T follicular helper cell (primary cell): ENCODE results near the gene FHOD3.

Experiments used
- DNase-seq: peaks from one replicate; pipeline ENCODE4 v3.0.0-alpha.2; 2020; ENCODE audit warnings: low read depth

The FHOD3 gene

DNA sequence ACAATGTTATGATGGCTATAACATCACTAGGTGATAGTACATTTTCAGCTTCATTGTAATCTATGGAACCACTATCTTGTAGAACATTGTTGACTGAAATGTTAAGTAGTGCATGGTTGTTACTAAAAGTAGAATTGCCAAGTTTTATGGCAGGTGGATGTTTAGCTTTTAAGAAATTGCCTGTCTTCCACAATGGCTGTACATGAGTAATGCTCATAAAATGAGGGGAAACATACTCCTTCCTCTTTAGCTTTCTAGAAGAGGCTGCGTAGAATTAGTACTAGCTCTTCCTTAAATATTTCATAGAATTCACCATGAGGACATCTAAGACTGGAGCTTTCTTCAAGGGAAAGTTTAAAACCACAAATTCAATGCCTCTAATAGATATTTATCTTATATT lies 370.3 kb downstream of the FHOD3 start:
- no peak for DNase-seq

DNA sequence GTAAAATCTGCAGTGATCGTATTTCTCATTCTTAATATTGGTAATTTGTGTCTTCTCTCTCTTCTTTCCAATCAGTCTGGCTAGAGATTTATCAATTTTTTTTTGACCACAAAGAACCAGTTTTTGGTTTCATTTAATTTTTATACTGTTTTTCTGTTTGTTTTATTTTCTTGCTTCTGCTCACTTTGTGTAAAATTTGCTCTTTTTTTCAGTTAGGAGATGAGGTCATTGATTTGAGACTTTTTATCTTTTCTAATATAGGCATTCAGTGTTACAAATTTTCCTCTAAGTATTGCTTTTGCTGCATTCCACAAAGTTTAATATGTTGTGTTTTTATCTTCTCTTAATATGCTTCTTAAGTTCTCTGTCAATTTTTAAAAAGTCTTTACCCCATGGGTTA lies 370.8 kb downstream of the FHOD3 start:
- no peak for DNase-seq

DNA sequence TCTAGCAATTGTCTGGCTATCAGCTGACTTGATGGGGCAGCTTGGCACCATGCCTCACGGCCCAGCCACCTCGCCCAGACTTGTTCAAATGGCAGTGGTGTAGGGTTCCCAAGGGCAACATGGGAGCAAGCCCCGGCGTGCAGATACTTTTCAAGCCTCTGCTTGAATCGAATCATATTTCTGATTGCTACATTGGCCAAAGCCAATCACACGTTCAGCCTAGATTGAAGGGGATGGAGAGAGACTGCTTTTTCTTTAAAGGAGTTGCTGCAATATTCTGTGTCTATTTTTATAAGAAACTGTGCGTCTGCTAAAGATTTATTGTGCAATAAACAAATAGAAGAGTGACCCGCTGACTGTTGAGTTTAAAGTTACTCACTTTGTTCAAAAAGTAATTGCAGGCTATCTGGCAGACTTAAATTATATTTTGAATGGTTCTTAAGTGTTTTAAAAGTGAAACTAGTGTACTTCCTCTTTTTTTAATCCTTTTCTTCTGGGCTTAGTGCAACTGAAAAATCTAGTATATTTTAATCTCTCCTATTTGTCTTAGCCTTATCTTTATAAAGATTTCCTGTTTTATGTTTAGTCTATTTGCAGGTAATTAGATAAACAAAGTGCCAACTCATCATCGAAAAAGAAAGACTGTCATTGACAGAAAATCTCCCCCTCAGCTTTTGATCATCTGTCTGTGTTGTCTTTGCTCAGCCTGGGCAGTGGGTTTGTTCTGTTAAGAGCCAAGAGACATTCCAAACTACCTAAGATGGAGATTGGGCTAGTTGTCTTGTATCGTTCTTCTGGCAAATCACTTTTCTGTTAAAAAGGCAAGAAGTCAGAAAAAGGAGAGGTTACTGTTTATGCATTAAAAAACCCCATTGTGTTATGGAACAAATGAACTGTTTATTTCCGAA lies 375.2 kb downstream of the FHOD3 start:
- no peak for DNase-seq

DNA sequence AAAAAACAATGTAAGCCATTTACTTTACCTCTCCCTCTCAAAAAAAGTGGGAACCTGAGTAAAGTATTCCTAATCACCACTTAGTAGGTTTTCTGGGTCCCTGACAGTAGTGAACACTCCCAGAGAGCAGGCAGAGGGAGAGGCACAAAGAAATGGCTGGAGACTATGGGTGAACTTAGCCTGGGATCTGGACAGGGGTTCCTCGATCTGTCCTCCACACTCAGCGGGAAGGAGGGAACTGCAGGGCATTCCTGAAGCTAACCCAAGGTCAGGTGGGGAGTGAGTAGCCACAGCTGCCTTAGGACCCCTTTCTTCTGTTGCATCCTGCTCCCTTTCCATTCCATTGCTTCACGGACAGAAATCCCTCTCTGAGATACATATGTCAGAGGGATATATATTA lies 375.9 kb downstream of the FHOD3 start:
- DNase-seq = no peak

DNA sequence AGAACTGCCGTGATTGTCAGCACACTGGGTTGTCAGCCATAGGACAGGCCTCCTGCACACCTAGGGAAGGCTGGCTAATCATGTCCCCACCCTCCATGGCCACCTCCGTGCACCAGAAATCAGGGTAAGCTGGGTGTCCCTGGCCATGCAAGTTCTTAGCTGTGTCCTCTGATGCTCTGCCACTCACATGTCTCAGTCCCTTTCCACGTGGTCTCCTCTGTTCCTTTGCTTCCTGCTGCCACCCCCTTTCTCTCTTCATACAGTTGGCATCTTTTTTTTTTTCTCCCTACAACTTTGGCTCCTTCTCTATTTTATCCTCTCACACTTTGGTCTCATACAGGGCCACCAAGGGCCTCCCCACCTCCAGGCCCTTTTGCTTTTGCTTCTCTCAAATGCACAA lies 377.6 kb downstream of the FHOD3 start:
- DNase-seq = no peak

DNA sequence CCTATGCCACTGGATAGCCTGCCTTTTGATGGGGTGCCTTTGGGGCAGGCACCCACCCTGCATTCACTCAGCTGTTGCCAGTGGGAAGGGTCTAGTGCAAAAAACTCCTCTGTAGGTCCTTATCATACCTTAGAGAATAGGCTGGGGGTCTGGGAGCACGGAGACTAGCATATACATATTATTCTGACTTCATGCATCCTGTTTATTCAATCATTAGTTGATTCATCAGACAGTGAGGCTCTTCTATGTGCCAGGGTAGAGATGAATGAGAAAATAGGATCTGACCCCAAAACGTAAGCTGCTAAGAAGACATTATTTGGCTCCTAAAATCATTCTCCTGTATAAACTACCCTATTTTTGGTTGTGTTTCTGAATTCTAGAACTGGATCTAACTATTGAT lies 378.0 kb downstream of the FHOD3 start:
- DNase-seq = no peak

DNA sequence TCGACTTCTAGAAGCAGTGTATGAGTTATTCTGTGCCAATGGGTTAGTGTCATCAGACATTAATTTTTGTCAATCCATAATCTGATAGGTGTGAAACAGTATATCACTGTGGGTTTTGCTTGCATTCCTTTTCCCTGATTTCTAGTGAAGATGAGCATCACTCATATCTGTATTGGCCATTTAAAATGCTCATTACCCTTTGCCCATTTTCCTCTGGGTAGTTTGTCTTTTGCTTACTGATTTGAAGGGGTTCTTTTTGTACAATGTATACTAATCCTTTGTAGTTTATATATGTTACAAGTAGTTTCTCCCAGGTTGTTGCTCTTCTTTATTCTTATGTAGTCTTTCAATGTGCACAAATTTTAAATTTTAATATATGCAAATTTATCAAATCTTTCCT lies 379.1 kb downstream of the FHOD3 start:
- no peak for DNase-seq

DNA sequence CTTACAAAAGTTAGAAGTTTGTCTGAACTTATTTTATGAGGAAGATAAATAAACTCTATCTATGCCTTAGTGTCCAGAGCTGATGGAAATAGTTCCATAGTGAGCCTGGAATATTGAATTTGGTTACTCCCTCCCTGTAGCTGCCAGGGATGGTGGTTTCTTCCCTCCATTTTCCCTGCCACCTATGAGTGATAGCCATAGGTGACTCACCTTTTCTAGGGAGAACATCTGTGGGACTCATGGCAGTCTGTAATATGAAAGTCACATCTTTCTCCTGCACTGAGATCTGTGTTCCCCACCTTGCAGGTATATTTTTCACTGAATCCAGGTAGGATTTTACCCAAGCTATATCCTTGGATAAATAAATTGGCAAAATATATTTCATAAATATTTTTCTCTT lies 382.5 kb downstream of the FHOD3 start:
- DNase-seq = no peak

DNA sequence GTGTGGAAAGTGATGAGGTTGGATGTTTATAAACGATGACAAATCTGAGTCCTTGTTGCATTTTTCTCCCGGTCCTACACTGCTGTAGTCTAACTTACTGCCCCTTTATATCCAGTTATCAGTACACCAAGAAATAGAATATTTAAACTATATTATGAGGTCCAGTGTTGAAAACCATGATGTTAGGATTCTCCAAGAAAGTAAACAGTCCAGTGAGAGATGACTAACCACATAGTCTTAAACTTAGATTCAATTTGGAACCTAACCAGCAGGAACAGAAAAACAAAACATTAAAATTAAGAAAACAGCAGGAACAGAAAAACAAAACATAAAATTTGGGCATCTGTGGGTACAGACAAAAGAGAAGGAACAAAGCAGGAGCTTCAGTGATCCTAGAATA lies 388.1 kb downstream of the FHOD3 start:
- no peak for DNase-seq

DNA sequence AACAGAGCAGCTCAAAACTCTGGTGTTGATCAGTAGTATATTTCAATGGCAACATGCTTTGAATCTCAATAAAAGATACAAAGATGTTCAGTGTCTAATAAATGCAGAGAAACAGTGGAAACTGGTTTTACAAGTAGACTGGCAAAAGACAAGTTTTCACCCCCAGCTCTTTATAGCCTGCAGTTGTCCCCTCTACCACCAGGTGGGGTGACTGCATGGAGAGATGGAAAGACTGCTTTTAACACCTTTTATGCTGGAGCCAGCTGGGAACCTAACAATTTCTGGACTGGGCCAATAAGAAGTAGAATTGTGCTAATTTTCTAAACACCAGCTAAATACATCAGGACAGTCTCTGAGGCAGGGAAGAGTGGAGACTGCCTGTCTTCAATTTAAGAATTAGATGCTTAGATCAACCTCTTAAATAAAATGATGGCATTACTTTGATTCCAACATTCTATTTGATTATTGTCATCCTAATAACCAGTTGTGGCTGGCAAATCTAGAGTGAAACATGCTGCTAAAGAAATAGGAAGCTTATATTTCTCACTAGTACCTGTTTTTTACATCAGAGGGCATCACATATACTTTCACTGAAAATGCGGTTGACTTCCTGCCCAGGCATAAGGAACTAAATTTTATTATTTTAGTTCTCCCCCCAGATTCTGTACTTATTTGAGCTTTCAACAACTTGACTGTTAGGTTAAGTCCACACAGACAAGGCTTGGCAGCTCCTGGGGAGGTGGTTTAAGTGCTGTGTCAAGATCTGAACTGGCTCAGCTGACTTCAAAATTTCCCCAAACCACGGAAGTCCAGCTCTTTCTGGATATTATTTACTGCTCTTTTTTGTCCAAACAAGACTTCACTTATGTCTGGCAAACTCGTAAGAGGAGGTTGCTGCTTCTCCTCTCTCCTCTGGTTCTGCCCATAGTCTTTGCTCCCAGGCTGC lies 390.8 kb downstream of the FHOD3 start:
- DNase-seq = no peak

DNA sequence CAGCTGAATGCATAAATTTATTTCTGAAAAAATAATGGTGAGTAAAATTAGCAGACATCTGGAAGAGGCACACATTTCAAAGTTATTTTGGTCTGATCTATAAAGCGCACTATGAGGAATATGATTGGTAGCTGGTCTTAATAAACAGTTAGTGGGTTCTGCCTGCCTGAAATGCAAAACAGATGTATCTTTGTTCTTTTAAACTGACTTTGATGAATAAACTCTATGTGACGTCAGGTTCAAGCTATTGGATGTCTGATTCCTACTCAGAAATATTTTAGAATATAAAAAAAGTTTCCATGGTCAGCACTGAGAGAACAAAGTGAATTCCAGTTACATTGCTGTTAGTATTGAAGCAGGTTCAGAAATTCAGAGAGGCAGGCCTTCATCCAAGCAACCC lies 394.9 kb downstream of the FHOD3 start:
- DNase-seq = no peak

DNA sequence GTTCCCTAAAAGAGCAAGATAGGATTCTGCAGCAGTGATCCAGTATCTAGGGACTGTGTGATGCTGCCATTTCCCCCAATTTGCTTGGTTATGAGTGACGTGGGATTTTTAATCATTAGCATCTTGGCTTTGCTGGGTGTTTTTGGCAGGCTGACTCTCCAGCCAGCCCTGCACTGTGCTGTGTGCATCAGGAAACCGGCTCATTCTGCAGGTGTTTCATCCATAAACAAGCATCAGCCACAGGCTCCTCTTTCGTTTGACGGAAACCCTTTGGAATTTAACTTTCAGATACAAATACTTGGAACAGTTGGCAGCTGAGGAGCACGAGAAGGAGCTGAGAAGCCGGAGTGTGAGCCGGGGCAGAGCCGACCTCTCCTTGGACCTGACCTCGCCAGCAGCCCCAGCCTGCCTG lies 395.4 kb downstream of the FHOD3 start:
- no peak for DNase-seq

DNA sequence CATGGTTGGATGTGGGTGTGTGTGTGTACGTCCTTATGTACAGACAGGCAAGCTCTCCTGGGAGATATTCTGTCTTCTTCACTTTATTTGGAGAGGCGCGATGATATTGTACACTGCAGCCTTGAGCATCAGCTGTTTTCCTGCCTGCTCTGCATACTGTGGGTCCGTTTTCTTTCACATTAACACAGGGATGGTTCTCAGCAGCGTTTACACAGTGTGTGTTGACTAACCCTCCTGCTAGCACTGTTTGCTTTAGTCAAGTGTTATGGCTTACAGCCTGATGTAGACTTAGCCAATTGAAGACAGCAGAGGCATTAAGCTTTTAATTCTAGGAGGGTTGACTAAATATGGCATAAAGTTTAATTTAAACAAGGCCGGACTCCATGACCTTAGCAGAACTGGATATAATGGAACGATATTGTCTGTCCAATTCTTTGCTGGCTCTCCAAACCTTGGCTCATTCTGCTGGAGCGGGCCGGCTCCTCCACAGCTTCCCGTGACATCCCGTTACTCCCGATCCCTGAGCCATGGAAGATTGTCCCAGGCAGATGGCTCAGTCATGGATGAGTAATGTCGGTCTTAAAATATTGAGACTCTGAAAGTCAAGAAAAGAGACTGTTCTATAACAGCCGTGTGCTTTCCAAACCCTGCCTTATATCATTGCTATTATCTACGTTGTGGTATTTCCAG lies 396.6 kb downstream of the FHOD3 start:
- DNase-seq = no peak

DNA sequence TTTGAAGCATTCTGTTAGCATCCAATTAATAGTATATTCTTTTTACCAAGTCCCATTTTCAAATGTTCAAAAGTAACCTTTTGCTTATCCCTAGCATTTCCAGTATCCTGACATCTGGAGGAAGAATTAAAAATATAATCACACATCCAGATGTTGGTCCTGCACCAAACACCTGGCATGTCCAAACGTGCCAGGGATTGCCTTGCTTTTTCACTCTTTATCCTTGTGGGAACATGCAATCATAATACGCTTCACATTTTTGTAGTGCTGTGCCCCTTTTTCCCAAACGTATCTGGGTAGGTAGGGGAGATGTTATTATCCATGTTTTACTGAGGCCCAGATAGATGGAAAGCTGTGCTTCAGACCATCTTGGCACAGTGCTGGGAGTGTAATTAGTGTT lies 398.3 kb downstream of the FHOD3 start:
- no peak for DNase-seq

DNA sequence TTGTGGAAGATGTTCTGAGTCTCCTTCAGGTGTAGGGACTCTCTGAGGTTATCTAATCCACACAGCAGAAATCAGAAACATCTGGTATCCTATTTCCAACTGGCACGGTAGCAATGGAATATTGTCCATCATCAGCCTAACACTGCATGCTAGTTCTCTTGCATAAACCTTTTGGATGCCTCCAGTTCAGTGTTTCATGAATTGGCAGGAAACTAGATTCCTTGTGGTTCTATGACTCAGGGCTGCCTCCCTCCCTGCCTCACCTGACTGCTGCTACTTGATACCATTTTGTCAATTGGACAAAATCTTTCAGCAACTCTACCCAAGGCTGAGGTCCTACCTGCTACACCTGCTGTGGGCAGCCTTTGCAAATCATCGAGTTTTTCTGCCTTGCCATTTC lies 400.4 kb downstream of the FHOD3 start:
- no peak for DNase-seq

DNA sequence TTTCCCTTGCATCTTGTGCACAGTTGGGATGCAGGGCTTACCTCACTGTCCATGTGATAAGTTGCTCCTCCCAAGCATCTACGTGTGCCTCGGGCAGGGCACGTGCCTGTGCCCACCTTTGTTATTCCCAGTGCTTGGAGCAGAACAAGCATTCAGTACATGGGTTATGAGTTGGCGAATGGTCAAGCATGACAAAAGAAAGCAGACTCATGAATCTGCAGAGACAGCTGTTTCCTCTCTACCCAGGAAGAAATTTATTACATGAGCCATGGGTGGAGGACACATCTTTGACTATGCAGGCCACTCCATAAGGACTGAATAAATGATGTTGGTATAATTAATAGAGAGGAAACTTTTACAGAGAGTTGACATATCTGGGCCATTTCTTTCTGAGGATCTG lies 403.4 kb downstream of the FHOD3 start:
- DNase-seq = no peak

DNA sequence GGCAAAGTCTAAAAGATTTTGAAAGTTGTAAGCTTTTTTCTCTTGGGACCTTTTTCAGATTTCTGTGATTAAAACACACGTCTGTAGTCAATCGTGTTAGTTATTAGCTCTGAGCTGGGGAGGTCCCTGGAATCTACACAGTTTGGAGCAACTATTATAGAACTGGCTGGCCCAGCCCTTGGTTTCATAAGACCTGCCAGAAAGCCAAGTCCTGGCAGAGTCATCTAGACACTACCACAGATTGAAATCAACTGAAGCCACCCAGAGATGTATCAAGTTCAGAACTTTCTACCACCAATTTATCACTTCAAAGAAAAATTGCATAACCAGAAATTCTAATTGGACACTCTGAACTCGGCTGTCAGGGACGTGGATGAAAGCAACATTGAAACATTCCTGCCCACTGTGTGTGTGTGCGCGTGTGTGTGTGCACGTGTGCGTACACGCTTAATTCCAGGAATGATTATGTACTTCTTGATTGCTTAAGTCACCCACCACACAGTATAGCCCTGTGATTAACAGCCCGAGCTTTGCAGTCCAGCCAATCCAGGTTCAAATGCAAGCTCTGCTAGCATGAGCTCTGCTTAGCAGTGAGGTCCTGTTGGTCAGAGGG lies 405.0 kb downstream of the FHOD3 start:
- DNase-seq = no peak

DNA sequence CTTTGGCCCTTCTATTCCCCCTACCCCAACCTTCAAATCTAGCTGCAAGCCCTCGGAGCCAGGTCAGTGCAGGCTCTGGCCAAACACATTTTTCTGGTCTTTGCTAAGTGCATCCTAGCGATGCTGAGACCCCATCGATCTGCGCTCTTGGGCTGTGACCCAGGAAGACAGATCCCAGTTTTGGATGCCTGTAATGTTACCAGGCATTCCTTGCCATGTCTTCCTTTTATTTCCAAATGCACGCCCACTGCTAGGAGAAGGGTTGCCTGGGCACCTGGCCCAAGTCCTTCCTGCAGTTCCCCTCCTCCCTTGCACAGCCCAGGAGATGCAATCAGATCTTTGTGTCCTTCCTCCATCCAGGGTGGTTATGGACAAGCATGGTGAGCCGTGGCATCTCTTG lies 406.6 kb downstream of the FHOD3 start:
- DNase-seq = no peak

DNA sequence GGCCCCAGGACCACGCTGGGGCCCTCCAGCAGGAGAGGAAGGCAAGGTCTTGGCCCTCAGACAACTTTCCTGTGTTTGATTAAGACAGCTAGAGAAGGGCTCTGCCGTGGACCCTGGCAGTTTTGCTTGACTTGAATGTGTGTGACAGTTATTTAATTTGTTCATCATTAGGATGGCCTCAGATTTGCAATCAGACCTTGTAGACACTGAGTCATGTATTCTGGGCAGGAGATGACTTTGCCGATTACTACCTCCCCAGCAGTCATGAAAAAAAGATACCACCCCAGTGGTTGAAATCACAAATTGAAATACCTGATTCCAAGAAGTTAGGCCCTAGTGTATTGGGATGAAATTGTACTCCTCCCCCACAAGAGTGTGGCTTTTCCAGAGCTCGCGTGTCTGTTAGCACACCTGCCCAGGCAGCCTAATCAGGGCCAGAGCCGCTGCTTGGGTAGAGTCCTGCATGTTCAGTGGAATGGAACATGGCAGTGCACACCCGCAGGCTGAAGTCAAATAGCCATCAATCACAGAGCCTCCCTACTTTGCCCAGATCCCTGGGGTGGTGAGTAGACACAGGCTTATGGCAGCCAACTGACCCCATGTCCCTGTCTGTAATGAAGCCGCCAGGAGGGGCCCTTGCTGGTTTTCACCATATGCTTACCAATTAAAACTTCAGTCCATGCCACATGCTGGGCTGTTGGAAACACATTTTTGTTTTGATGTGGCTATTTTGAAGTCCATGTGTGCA lies 408.8 kb downstream of the FHOD3 start:
- no peak for DNase-seq

DNA sequence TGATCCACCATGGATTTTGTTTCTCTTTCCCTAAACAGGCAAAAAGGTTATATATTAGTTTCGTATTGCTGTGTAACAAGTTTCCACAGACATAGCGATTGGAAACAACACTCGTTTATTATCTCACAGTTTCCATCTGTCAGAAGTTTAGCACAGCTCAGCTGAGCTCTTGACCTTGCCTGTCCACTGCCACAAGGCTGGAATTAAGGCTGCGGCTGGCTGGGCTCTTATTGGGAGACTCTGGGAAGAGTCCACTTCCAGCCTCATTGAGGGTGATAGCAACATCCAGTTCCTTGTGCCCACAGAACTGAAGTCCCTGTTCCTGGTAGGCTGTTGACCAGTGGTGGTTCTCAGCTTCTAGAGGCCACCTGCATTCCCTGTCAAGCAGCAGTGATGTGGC lies 410.9 kb downstream of the FHOD3 start:
- no peak for DNase-seq

DNA sequence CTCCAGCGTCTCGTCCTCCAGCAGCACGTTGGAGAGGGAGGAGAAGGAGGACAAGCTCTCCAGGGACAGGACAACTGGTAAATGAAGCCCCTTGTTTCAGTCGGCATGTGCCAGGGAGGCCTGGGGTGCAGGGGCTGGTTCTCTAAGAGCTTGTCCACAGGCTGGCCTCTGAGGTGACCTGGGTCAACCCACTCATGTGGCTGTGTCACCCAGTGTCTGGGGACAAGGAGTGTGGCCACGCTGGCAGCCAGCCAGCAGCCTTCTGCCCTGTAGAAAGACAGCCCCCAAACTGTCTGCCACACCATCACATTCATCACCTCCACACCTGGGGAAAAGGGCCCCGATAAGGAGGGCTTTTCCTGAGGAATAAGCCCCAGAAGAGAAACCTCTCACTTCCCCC lies 411.8 kb downstream of the FHOD3 start:
- DNase-seq = no peak
